ENCODE measurements around the gene ALPK3.

- TF ChIP-seq CTCF (IDR thresholded peaks at IDR 0.05; ENCODE audit: low read depth, low read length) (no peak), EZH2phosphoT487 (IDR thresholded peaks at IDR 0.05; ENCODE audit: low read depth) (no peak)
Observed at GRCh38 chr15:84804005-84804900, 12.9 kb upstream of the ALPK3 start.
